Fibroblast of skin of scalp (primary cell): ENCODE measurements around the gene RAB13. TPM values are rescaled to one million over a fixed set of nuclear protein-coding genes. Genes with fewer than 3 reads are reported as not detected.
"Not testable (repeated sequence)": the region's sequence is repeated elsewhere in the genome, so short reads cannot be mapped to it uniquely, and the experiment has no call there.

Experiments
- DNase-seq: peaks from one replicate; pipeline ENCODE4 v3.0.0-alpha.2; 2013
- polyA plus RNA-seq, 2 experiments: library from polyadenylated mRNA; unstranded; fragments of 120-200 nt; gene quantifications; one replicate each; pipeline ENCODE4 v1.2.1, GENCODE V29; 2013; ENCODE audit not compliant: insufficient read length in 2 of 2

RAB13 gene
- polyA plus RNA-seq (2013, experiment 1 of 2; ENCODE audit: insufficient read length), result 202 TPM
- 192 TPM for polyA plus RNA-seq (2013, experiment 2 of 2; ENCODE audit: insufficient read length)

DNA sequence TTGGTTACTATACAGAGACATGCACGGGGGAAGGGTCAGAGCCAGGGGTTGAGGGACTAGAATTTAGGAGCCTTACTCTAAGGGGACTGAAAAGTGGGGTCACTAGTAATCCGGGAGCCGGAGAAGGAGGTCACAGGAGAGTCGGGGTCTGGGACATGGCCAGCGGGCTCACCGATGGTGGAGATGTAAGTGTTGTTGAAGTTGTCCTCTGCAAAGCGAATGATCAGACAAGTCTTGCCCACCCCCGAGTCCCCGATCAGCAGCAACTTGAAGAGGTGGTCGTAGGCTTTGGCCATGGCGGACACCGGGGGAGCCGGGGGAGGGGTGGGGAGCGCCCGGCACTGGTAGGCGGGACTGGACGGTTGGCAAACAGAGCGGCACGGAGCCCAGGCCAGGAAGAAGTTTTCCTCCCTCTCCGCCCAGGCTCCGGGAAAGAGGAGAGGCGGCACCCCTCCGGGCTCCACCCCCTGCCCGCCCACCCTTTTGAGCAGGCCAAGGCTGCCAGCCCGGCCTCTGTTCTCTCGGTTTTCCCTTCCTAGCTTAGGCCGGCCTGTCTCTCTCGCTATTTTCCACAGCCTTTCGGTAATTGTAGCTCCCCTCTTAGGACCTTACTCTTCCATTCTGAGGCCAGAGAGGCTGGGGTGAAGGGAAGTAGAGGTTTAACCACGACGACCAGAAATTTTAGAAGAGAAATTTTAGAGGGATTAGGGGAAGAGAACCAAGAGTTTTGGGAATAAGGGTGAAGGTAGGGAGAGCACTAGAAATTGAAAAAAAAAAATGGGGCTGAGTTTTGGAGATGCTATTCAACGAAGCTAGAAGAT is at the start of gene RAB13:
RAB13 (minus strand) TSS at position 399 of the 821 bp plus-strand sequence; CDS start at position 296, 103 bp downstream.
- DNase-seq, result peak; percentile 89

DNA sequence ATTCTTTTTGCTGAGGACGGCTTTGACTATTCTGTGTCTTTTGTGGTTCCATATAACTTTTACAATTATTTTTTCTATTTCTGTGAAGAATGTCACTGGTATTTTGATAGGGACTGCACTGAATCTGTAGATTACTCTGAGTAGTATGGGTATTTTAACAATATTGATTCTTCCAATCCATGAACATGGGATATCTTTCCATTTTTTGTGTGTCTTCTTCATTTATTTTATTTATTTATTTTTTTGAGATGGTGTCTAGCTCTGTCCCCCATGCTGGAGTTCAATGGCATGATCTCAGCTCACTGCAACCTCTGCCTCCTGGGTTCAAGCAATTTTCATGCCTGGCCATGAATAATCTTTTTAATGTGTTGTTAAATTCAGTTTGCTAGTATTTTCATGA is 47.6 kb upstream of the RAB13 start:
- DNase-seq, result not testable (repeated sequence)

DNA sequence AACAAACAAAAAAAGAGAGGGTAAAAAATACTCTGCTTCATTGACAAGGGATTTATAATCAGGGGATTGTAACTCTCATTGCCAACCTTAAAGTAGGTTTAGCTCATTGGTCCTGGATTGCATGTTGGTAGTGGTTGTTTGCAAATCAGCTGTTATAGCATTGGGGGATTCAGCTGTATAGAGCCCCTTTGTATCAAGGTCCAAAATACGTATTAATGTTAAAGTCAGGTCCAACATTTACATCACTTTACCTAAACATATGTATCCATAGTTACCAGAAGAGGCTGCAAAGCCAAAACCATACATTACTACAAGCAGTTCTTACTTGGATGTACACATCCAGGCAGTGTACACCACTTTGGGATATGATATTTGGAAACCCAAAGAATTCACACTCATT is 33.8 kb upstream of the RAB13 start:
- DNase-seq, result no peak

DNA sequence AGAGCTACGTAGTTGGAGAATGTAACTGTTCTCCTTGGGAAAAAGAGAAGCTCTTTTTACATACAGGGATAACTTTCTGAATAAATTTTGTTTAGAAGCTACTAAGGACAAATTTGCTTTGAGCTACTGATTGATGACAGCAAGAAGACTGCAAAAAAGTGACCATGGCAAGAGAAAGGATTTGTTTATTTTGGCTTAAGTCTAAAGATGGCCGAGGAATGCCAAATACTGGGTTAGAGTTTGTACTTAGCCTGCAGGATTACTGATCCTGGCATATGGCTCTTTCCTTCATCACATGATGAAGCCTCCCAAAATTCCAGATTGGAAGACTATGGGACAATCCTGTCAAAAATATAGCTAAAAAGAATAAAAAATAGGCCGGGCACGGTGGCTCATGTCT is 33.1 kb upstream of the RAB13 start:
- DNase-seq, result no peak

DNA sequence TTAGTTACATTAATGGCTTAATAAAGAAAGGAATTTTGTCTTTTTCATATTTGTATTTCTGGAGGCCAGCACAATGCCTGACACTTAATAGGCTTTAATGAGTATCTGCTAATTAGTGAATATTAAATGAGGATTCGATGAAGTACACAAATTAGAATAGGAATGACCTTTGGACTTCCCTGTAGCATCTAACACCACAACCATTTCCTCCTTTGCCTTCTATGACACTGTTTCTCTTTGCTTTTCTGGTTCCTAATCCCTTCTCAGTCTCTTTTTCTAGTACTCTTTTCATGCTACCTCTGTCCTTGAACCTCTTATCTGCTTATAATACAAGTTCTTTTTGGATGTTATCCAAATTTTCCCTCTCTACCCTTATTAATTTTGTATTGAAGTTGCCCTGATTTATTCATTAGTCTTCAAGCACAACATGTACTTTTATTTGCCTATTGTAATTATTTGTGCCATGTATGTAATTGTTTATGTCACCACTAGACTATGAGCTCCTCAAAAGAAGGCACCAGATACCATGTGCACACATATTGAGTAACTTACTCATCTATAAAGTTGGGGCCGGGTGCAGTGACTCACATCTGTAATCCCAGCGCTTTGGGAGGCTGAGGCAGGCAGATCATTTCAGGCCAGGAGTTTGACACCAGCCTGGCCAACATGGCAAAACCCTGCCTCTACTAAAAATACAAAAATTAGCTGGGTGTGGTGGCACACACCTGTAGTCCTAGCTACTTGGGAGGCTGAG is 28.2 kb upstream of the RAB13 start:
- DNase-seq, result peak; percentile 41

DNA sequence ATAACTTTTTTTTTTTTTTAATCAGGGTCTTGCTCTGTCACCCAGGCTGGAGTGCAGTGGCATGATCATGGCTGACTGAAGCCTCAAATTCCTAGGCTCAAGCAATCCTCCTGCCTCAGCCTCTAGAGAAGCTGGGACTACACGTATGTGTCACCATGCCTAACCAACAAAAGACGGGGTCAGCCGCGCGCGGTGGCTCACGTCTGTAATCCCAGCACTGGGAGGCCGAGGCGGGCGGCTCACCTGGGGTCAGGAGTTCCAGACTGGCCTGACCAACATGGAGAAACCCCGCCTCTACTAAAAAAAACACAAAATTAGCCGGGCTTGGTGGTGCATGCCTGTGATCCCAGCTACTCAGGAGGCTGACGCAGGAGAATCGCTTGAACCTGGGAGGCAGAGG is 26.4 kb upstream of the RAB13 start:
- DNase-seq, result not testable (repeated sequence)

DNA sequence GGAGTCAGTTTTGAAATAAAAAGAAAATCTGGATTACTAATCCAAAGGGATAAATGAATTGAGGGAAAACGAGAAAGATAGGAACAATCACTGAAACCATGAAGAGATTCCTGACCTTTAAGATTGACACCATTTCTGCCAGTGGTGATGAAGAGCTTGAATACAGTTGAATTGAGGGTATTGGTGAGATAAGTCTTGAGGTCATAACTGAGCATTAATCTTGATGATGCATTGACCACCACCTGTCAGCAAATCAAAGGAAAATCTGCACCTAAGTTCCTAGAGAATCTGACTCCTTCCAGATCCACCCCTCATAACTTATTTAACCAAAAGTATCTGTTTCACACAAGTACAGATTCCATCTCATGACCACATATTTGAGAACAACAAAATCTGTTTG is 26.0 kb upstream of the RAB13 start:
- no peak for DNase-seq

DNA sequence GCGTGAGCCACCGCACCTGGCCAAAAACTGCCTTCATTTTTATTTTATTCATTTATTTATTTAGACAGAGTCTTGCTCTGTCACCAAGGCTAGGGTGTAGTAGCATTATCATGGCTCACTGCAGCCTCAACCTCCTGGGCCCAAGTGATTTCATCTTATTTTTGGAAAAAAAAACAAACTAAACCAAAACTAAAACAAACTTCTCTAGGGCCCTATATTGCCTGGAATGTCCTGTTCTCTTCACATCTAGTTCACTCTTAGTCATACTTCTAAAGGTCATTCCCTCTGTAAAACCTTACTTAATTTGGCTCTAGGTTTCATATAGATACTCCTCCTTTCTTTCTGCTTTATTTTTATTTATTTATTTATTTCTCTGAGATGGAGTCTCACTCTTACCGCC is 20.0 kb upstream of the RAB13 start:
- DNase-seq, result peak; percentile 59

DNA sequence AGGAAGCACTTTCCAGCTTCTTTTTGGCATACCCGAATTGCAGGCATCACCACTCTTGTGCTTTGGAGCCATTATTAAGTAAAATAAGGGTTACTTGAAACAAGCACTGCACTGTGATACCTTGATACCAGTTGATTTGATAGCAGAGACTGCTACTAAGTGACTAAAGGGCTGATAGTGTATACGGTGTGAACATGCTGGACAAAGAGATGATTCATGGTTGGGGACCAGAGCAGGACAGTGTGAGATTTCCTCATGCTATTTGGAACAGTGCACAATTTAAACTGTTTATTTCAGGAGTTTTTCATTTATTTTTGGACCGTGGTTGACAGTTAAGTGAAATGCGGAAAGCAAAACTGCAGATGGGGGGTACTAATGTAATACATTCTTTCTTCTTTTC is 14.3 kb upstream of the RAB13 start:
- DNase-seq, result no peak

DNA sequence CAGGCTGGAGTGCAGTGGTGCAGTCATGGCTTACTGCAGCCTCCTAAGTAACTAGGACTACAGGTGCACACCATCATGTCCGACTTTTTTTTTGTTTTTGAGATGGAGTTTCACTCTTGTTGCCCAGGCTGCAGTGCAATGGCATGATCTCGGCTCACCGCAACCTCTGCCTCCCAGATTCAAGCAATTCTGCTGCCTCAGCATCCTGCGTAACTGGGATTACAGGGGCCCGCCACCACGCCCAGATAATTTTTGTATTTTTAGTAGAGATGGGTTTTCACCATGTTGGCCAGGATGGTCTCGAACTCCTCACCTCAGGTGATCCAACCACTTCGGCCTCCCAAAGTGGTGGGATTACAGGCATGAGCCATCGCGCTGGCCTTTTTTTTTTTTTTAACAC is 10.7 kb upstream of the RAB13 start:
- DNase-seq, result not testable (repeated sequence)

DNA sequence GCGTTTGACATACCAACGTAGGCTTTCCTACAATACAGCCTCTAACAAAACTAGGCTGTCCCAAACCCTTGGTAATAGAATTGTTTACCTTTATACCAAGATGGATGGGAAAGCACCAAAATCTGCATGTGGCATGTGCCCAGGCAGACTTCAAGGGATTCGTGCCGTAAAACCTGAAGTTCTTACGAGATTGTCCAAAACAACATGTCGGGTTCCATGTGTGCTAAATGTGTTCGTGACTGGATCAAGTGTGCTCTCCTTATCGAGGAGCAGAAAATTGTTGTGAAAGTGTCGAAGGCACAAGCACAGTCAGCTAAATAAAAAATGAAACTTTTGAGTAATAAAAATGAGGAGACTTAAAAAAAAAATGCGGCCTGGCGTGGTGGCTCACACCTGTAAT is 9.5 kb upstream of the RAB13 start:
- no peak for DNase-seq

DNA sequence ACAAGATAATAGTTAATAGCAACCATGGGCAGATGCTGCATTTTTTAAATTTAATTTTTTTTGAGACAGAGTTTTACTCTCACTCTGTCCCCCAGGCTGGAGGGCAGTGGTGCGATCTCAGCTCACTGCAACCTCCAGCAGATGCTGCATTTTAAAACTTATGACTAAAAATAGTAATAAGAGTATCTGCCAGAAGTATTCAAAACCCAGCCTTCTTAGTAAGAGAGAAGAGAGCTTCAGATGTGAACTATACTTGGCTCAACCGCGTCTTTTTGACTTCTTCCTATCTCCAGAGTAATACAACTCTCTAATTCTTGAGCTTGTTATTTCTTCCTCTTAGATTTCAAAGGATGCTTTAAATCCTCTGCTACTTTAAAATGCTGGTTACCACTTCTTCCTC is 9.1 kb upstream of the RAB13 start:
- DNase-seq, result no peak

DNA sequence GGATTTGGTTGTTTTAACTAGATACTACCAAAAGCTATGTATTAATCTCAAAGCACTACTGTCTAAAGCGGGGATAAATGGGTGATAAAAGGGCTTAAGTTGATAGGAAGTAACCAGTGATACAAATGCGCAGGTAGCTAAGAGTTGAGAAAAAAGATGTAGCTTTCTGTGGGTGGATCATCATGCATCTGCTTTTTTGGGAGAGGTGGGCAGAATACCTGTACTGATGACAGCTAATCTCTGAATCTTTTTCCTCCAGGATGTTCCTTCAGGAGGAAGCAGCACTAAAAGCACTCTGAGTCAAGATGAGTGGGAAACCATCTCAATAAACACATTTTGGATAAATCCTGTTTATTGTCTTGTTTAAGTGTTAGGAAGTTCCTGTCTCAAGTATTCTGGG is 5.7 kb upstream of the RAB13 start:
- no peak for DNase-seq

DNA sequence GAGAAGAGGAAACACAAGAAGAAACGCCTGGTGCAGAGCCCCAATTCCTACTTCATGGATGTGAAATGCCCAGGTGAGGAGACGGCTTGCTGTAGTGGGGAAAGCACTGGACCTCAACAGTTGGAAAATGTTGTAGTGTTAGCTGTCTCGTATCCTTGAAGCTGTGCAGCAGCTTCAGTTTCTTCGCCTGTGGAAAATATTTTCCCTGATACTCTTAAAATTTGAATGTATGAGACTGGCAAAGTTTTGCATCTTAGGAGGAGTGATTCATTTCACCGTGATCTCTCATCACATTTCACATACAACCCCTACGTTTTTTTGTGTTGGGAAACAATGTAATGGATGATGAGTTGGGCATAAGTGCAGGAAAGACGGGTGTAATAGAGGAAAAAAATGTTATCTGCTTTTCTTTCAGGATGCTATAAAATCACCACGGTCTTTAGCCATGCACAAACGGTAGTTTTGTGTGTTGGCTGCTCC is 5.1 kb upstream of the RAB13 start:
- no peak for DNase-seq

DNA sequence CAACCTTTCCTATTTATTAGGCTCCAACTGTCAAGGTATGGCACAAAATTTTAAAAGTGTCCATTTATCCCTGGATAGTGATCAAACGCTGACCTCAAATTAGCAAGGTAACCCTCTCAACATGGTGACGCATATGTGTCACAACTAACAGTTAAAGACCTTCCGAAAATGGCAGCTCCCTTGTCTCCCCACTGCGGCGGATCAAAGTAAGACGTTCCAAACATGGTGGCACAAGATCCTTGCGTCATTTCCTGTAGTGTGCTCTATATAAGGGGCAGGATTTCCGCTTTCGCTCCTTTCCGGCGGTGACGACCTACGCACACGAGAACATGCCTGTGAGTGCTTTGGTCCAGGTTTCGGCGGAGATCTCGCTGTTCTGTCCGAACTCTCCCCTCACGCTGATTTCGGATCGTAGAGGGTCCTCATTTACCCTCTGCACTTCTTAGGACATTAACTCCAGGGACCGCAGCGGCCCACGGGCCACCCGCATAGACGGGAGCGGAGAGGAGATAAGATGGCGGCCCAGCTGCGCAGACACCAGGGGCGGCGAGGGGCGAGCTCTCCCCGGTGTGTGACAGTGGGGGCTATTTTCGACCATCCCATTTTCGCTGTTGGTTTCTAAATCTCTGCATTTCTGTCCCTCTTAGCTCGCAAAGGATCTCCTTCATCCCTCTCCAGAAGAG is 4.5 kb upstream of the RAB13 start, which contains the start of gene RPS27:
RPS27 (plus strand) TSS at position 295 of the 683 bp plus-strand sequence; CDS start at position 330, 35 bp downstream.
- peak; percentile 99 for DNase-seq

DNA sequence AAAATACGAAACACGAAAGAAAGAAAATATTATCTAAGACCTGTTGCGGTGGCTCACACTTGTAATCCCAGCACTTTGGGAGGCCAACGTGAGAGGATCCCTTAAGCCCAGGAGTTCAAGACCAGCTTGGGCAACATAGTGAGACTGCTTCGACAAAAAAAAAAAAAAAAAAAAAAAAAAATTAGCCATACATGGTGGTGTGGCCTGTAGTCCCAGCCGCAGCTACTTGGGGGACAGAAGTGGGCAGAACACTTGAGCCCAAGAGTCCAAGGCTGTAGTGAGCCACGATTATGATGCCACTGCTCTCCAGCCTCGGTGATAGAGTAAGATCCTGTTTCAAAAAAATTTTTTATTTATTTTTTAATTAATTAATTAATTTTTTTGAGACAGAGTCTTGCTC is 1.5 kb upstream of the RAB13 start:
- DNase-seq, result no peak

DNA sequence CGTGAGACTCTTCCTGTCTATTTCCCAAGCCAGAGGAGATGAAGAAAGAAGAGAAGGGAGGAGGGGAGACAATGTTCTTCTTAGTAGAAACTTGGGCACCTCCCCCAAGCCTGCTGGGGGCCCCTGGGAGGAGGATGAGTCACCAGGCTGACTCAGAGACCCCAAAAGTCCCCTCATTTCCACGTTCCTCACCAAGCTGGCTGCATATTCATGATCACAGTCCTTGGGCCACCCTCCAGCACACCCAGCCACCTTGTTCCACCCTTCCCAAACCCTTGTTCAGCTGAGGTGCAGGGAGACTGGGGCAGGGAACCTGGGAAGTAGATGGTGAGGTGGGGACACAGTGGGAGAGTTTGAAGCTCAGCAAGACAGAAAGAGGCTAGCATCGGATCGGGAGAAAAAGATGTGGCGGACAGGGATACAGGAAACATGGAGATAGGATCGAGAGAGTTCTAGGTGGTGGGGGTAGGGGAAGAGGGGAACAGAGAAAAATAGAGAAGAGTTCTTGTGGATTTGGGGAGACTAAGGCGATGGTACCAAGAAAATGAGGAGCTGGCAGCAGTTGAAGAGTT is 712 bp downstream of the RAB13 start:
- peak; percentile 84 for DNase-seq

DNA sequence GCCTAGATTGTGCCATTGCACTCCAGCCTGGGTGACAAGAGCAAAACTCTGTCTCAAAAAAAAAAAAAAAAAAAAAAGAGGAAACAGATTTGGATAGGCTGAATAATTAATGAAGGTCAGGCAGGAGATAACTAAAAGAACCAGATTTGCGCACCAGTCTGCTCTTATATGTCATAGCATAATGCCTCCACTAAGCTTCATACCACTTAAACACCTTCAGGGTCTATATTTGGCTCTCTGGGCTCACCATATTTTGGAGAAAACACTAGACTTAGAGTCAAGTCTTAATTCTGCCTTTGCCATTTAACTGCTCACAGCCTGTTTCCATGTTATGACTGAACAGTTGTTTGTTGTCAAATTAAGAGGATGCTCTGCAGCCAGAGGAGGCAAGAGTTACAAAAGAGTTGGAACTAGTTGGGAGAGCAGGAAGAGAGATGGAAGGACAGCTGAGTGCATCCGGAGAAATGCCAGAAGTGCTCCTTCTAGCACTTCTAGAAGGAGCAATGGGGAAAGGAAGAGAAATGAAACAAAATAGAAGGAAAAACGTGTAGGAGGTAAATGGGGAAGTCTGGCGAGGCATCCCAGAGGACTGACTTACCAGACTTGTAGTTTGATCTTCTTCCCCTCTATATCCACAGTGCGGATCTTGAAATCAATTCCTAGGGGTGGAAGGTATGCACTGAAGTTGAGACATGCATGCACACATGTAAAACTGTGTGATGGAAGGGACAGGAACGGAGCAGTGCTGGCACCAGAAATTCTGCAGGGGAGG is 1.8 kb downstream of the RAB13 start:
- no peak for DNase-seq

DNA sequence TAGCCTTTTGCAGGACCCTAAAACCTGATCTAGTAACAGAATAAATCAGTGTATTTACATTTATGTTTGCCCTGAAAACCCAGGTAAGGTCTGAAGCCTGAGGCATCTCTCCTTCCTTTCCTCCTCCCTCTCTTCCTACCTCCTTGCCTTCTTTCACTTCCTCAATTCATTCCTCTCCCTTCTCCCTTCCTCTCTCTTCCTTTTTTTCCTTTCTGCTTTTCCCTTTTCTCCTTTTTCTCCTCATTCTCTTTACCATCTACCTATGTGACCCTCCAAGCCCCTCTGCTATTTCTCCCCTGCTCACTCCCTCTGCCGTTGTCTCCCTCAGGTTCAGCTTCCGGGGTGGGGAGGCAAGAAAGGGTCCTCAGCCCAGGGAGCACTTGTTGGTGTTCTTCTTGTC is 4.4 kb downstream of the RAB13 start:
- DNase-seq, result not testable (repeated sequence)

DNA sequence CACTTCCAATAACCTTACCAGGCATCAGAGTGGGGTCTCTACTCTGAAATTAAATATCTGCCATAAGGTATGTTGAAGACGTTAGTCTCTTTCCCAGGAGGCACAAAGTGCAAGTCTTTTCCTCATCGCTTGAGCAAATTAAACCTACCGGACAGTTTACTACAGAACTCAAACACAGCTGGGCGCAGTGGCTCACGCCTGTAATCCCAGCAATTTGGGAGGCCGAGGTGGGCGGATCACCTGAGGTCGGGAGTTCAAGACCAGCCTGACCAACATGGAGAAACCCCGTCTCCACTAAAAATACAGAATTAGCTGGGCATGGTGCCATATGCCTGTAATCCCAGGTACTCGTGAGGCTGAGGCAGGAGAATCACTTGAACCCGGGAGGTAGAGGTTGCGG is 7.0 kb downstream of the RAB13 start:
- not testable (repeated sequence) for DNase-seq

DNA sequence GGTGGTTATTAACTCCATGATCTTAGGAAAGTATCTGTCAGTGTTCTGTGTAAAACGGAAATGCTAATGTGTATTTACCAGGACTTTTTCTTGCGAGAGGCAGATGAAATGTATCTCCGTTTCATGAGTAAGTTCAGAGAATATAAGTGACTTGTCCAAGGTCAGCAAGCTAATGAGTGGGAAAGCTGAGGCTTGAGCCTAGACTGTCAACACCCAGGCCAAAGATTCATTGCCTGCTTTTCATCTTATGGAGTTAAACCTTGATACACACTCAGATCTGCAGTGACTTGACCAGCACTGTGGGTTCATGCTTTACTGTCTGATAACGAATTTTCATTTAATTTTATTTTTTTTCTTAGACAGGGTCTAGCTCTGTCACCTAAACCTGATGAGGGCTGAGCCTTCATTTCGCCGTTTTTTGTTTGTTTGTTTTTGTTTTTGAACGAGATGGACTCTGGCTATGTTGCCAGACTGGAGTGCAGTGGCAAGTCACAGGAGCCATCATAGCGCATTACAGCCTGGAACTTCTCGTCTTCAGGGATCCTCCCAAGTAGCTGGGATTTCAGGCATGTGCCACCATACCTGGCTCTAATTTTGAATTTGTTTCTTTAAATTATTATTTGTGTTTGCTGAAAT is 7.7 kb downstream of the RAB13 start:
- DNase-seq, result no peak
